Neural cell (in vitro differentiated cells): ENCODE results near the gene ZNF655. TPM values are rescaled to one million over a fixed set of nuclear protein-coding genes. Genes with fewer than 3 reads are reported as not detected.

Experiments used
- H2AFZ ChIP-seq: fragments of 200-600, 300-800 bp; sonication (generic), shearing (Covaris generic); 2 replicates; pipeline ENCODE4 v1.6.0; 2014; ENCODE audit warnings: low read depth, mild to moderate bottlenecking, antibody characterized with exemption, low read length, moderate library complexity
- H3F3A ChIP-seq: fragments of 200-600 bp; shearing (Covaris generic); 2 replicates; pipeline ENCODE4 v1.6.1; 2016; ENCODE audit warnings: mild to moderate bottlenecking, moderate library complexity, mixed read lengths, antibody characterized with exemption, low read length; ENCODE audit not compliant: insufficient read depth, poor library complexity, severe bottlenecking
- H3K27ac ChIP-seq: fragments of 200-600, 300-800 bp; sonication (generic), shearing (Covaris generic); 2 replicates; pipeline ENCODE4 v1.5.1; 2014; ENCODE audit warnings: mild to moderate bottlenecking, low read length, moderate library complexity
- H3K27me3 ChIP-seq: fragments of 300-800, 200-600 bp; sonication (generic), shearing (Covaris generic); 2 replicates; pipeline ENCODE4 v1.6.0; 2014; ENCODE audit warnings: mild to moderate bottlenecking, low read depth, low read length, moderate library complexity; ENCODE audit not compliant: insufficient read depth
- H3K36me3 ChIP-seq: fragments of 300-800, 200-600 bp; sonication (generic), shearing (Covaris generic); 2 replicates; pipeline ENCODE4 v1.5.1; 2014; ENCODE audit warnings: mild to moderate bottlenecking, antibody characterized with exemption, low read length, moderate library complexity; ENCODE audit not compliant: insufficient read depth
- H3K4me2 ChIP-seq: fragments of 300-800, 200-600 bp; sonication (generic), shearing (Covaris generic); 2 replicates; pipeline ENCODE4 v1.6.0; 2014; ENCODE audit warnings: mild to moderate bottlenecking, low read length
- H3K4me3 ChIP-seq: fragments of 300-800, 200-600 bp; sonication (generic), shearing (Covaris generic); 2 replicates; pipeline ENCODE4 v1.5.1; 2014; ENCODE audit warnings: mild to moderate bottlenecking, low read length, moderate library complexity
- H3K79me2 ChIP-seq: fragments of 200-600 bp; shearing (Covaris generic); replicated peaks from 2 replicates; pipeline ENCODE4 v1.6.0; 2014; ENCODE audit warnings: mild to moderate bottlenecking, low read length, moderate library complexity; ENCODE audit not compliant: insufficient read depth
- H3K9ac ChIP-seq: fragments of 300-800, 200-600 bp; sonication (generic), shearing (Covaris generic); 2 replicates; pipeline ENCODE4 v1.6.1; 2016; ENCODE audit warnings: mild to moderate bottlenecking, low read length, mixed read lengths
- H3K9me2 ChIP-seq: fragments of 200-600 bp; shearing (Covaris generic); 2 replicates; pipeline ENCODE4 v1.6.1; 2016; ENCODE audit warnings: mild to moderate bottlenecking, low read length, mixed read lengths; ENCODE audit not compliant: insufficient read depth
- H3K9me3 ChIP-seq: fragments of 200-600, 300-800 bp; sonication (generic), shearing (Covaris generic); 2 replicates; pipeline ENCODE4 v1.6.1; 2016; ENCODE audit warnings: mild to moderate bottlenecking, mixed run types, low read length, moderate library complexity, mixed read lengths
- H4K20me1 ChIP-seq: fragments of 200-600 bp; shearing (Covaris generic); 2 replicates; pipeline ENCODE4 v1.6.1; 2016; ENCODE audit warnings: mild to moderate bottlenecking, mixed run types; ENCODE audit not compliant: insufficient read depth
- EP300 ChIP-seq: fragments of 450-650 bp; conservative IDR thresholded peaks from 2 replicates; pipeline ENCODE4 v1.6.1; 2014; ENCODE audit warnings: antibody characterized with exemption, mild to moderate bottlenecking, moderate library complexity; ENCODE audit not compliant: poor library complexity, severe bottlenecking
- EZH2 ChIP-seq: fragments of 200-600, 300-800 bp; shearing (Covaris generic), sonication (generic); IDR thresholded peaks from 2 replicates; pipeline ENCODE4 v1.6.1; 2014; ENCODE audit warnings: antibody characterized with exemption, low read length, borderline replicate concordance, mild to moderate bottlenecking; ENCODE audit not compliant: insufficient read depth, poor library complexity, severe bottlenecking
- MXI1 ChIP-seq: fragments of 450-650 bp; conservative IDR thresholded peaks from 2 replicates; pipeline ENCODE4 v1.6.1; 2014; ENCODE audit warnings: antibody characterized with exemption, mild to moderate bottlenecking; ENCODE audit not compliant: poor library complexity, severe bottlenecking
- POLR2AphosphoS5 ChIP-seq: IDR thresholded peaks from 2 replicates; pipeline ENCODE4 v1.6.1; 2012
- RAD21 ChIP-seq: fragments of 450-650 bp; conservative IDR thresholded peaks from 2 replicates; pipeline ENCODE4 v1.6.1; 2014; ENCODE audit warnings: antibody characterized with exemption, mild to moderate bottlenecking, moderate library complexity
- SMC3 ChIP-seq: fragments of 450-650 bp; conservative IDR thresholded peaks from 2 replicates; pipeline ENCODE4 v1.6.1; 2014; ENCODE audit warnings: antibody characterized with exemption, mild to moderate bottlenecking, moderate library complexity; ENCODE audit not compliant: poor library complexity
- TAF1 ChIP-seq: IDR thresholded peaks from 2 replicates; pipeline ENCODE4 v1.6.1; 2012; ENCODE audit warnings: low read depth
- polyA plus RNA-seq: library from polyadenylated mRNA; depleted of rRNA; stranded (reverse); fragments of >200 nt; gene quantifications from 2 replicates; pipeline ENCODE4 v1.2.3, GENCODE V29; 2014
- TF ChIP-seq, protein P1 (sequence below): fragments of 450-650 bp; IDR thresholded peaks from 2 replicates; pipeline ENCODE4 v1.5.1; 2014; ENCODE audit warnings: antibody characterized with exemption, mild to moderate bottlenecking, moderate library complexity; ENCODE audit not compliant: poor library complexity, severe bottlenecking
- TF ChIP-seq, protein P2 (sequence below): IDR thresholded peaks from 2 replicates; pipeline ENCODE4 v1.6.1; 2012; ENCODE audit warnings: borderline replicate concordance

The ZNF655 gene
- polyA plus RNA-seq, 1 donor from 2014 or later: 89.0 TPM

DNA sequence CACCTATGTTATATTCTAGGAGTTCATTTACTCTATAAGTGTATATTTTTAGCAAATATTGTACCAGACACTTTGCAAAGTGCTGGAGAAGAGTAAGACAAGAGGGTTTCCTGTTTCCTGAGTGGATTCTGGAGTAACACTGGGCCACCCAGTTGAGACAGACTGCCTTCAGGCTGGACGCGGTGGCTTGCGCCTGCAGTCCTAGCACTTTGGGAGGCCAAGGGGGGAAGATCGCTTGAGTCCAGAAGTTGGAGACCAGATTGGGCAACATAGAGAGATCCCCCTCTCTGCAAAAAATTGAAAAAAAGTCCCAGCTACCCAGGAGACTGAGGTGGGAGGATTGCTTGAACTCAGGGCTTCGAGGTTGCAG, 57.5 kb downstream of the ZNF655 start:
- Histone ChIP-seq H3K9me3 (no peaks in the 10 kb centered on the region), H3K27me3 (no peaks in the 10 kb centered on the region), H3K9ac (no peak overlapping the region), H3K27ac (peak overlapping the region; percentile 83), H3K79me2 (peaks cover 16% of the 10 kb centered on the region), H4K20me1 (no peaks in the 10 kb centered on the region), H3K4me3 (peak overlapping the region; percentile 99), H3F3A (no peaks in the 10 kb centered on the region), H3K9me2 (no peaks in the 10 kb centered on the region), H3K36me3 (peaks cover under 1% of the 10 kb centered on the region), H3K4me2 (no peak overlapping the region), H2AFZ (peak overlapping the region; percentile 95)
- no peak for TF ChIP-seq SMC3
- TF ChIP-seq, protein P1, sequence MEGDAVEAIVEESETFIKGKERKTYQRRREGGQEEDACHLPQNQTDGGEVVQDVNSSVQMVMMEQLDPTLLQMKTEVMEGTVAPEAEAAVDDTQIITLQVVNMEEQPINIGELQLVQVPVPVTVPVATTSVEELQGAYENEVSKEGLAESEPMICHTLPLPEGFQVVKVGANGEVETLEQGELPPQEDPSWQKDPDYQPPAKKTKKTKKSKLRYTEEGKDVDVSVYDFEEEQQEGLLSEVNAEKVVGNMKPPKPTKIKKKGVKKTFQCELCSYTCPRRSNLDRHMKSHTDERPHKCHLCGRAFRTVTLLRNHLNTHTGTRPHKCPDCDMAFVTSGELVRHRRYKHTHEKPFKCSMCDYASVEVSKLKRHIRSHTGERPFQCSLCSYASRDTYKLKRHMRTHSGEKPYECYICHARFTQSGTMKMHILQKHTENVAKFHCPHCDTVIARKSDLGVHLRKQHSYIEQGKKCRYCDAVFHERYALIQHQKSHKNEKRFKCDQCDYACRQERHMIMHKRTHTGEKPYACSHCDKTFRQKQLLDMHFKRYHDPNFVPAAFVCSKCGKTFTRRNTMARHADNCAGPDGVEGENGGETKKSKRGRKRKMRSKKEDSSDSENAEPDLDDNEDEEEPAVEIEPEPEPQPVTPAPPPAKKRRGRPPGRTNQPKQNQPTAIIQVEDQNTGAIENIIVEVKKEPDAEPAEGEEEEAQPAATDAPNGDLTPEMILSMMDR: no peak
- TF ChIP-seq, protein P2, sequence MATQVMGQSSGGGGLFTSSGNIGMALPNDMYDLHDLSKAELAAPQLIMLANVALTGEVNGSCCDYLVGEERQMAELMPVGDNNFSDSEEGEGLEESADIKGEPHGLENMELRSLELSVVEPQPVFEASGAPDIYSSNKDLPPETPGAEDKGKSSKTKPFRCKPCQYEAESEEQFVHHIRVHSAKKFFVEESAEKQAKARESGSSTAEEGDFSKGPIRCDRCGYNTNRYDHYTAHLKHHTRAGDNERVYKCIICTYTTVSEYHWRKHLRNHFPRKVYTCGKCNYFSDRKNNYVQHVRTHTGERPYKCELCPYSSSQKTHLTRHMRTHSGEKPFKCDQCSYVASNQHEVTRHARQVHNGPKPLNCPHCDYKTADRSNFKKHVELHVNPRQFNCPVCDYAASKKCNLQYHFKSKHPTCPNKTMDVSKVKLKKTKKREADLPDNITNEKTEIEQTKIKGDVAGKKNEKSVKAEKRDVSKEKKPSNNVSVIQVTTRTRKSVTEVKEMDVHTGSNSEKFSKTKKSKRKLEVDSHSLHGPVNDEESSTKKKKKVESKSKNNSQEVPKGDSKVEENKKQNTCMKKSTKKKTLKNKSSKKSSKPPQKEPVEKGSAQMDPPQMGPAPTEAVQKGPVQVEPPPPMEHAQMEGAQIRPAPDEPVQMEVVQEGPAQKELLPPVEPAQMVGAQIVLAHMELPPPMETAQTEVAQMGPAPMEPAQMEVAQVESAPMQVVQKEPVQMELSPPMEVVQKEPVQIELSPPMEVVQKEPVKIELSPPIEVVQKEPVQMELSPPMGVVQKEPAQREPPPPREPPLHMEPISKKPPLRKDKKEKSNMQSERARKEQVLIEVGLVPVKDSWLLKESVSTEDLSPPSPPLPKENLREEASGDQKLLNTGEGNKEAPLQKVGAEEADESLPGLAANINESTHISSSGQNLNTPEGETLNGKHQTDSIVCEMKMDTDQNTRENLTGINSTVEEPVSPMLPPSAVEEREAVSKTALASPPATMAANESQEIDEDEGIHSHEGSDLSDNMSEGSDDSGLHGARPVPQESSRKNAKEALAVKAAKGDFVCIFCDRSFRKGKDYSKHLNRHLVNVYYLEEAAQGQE: no peak
- no peak for TF ChIP-seq TAF1
- TF ChIP-seq POLR2AphosphoS5: no peak
- no peak for TF ChIP-seq EP300
- TF ChIP-seq EZH2: no peak
- no peak for TF ChIP-seq RAD21
- TF ChIP-seq MXI1: no peak

DNA sequence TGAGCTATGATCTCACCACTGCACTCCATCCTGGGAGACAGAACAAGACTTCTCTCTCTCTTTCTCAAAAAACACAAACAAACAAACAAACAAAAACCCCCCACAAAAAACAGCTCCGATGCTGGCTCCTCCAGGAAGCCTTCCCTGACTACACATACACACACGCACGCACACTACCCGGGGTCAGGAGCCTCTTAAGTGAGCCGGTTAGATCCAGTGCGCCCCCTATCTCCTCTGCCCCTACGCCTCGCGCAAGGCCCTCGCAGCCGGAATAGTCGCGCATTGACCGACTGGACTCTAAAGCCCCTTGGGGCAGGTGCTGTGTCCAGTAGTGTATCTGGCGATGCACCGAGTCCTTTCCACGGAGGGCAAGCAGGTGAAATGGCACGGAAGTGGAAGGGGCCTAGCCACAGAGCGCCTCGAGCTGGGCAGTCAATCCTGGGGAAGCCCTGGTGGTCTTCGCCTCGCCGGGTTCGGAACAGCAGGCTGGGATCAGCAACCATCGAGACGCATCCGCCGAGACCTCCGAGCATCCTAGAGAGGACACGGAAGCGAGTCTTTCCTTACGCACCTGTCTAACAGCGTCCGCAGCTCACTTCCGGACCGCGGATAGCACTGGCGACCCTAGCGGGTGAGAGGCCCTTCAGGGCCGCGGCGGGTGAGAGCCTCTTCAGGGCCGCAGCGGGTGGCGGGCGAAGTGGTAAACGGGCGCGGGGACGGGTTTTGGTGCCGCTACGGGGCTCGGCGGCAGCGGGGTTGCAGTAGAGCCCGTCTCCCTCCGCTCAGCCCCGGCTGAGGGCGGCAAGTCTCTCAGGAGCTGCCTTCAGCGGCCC, 58.1 kb downstream of the ZNF655 start, which contains the start of gene ZSCAN25:
ZSCAN25 (plus strand) TSS at position 588 of the 833 bp plus-strand sequence. CDS start 2,661 bp downstream, outside the sequence.
- H4K20me1 ChIP-seq: no peaks in the 10 kb centered on the region
- no peaks in the 10 kb centered on the region for H3K9me2 ChIP-seq
- TF ChIP-seq MXI1: peak; percentile 81
- peak; percentile 68 for TF ChIP-seq SMC3
- TF ChIP-seq, protein P1: peak; percentile 77
- TF ChIP-seq TAF1: peak; percentile 95
- TF ChIP-seq POLR2AphosphoS5: peak; percentile 92
- TF ChIP-seq, protein P2: peak; percentile 97
- TF ChIP-seq EP300: peak; percentile 52
- no peak for TF ChIP-seq EZH2
- TF ChIP-seq RAD21: peak; percentile 51
- peak within 1 kb of the TSS; percentile 99 for H3K4me3 ChIP-seq
- H3K9me3 ChIP-seq: no peaks in the 10 kb centered on the region
- H3K36me3 ChIP-seq: peaks cover 6% of the 10 kb centered on the region
- H3K79me2 ChIP-seq: peaks cover 16% of the 10 kb centered on the region
- H2AFZ ChIP-seq: peak within 1 kb of the TSS; percentile 95
- H3K27ac ChIP-seq: peak within 1 kb of the TSS; percentile 83
- peak within 1 kb of the TSS; percentile 94 for H3K9ac ChIP-seq
- no peaks in the 10 kb centered on the region for H3F3A ChIP-seq
- H3K27me3 ChIP-seq: no peaks in the 10 kb centered on the region
- peak within 1 kb of the TSS; percentile 63 for H3K4me2 ChIP-seq
